Glomerular endothelial cell (primary cell): Measurements from ENCODE around the gene ME2. TPM values are rescaled to one million over a fixed set of nuclear protein-coding genes. Genes with fewer than 3 reads are reported as not detected.
"Not testable (repeated sequence)": the region's sequence is repeated elsewhere in the genome, so short reads cannot be mapped to it uniquely, and the experiment has no call there.

Source experiments
- DNase-seq: peaks from one replicate; pipeline ENCODE4 v3.0.0-alpha.2; 2011; ENCODE audit warnings: low read depth, low spot score; ENCODE audit errors: extremely low read depth
- total RNA-seq: library from RNA; depleted of rRNA; stranded (reverse); fragments of >200 nt; gene quantifications from 2 replicates; pipeline ENCODE4 v1.2.3, GENCODE V29; 2015

Gene ME2
- total RNA-seq, 1 donor from 2014 or later: 41.8 TPM

DNA sequence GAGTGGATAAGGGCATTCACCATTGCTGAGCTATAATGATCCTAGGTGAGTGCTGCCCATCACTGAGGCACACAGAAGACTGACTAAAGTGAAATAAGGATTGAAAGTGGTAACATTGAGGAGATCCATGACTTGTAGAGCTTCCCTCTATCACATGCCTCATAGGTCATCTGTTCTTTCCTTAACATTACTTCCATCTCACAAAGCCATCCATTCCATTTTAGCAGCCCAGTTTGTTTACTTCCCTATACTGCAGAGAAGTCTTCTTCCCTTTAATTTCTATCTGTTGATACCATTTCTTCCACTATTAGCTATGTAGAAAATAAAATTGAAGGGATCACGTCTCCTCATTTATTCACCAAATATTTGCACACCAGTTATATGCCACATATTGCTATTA lies 32.1 kb downstream of the ME2 start:
- DNase-seq: no peak

DNA sequence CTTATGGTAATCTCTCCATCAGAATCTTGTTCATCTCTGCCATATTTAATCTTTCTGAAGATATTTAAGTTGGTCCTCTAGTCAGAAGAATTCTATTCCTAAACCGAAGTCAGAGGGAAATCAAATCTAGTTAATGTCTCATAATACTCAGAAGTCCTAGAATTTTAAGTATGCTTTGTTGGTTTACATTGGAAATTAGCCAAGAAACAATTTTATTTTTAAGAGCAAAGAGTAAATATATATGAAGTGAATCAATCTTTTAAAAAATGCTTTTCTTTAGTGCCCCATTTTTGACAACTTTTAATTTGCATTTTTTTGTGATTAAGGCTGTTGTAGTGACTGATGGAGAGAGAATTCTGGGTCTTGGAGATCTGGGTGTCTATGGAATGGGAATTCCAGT lies 38.1 kb downstream of the ME2 start:
- DNase-seq: no peak

- DNase-seq: no peak
Measured at GRCh38 chr18:50918153-50918552, 39.2 kb downstream of the ME2 start.

DNA sequence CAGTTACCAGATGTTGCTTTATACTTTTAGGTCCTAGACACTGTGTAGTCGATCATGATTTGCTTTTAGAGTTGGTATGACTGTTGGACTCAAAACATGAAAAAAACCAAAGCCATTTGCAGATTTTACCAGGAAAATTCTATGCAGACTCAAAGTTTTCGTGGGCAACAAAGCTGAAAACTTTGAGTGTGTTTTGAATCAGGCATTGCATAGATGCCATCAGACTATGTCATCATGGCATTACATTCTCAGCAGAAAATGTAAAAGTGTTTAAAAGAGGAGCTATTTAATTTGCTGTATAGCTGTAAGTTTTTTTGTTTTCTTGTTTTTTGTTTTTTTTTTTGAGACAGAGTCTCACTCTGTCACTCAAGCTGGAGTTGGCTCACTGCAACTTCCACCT lies 45.5 kb downstream of the ME2 start:
- DNase-seq: no peak

- no peak for DNase-seq
Measured at GRCh38 chr18:50926521-50926920, 47.6 kb downstream of the ME2 start.

GRCh38 chr18:50928551-50928950 lies 49.6 kb downstream of the ME2 start:
- DNase-seq: no peak

- no peak for DNase-seq
Measured at GRCh38 chr18:50933684-50934083, 54.8 kb downstream of the ME2 start.

- DNase-seq: no peak
Measured at GRCh38 chr18:50934545-50935211, 55.8 kb downstream of the ME2 start.

- DNase-seq: no peak
Measured at GRCh38 chr18:50935493-50936191, 56.7 kb downstream of the ME2 start.

- DNase-seq: no peak
Measured at GRCh38 chr18:50937183-50937582, 58.3 kb downstream of the ME2 start.

- no peak for DNase-seq
Measured at GRCh38 chr18:50938912-50939311, 60.0 kb downstream of the ME2 start.

GRCh38 chr18:50944245-50944932 lies 65.5 kb downstream of the ME2 start:
- DNase-seq: no peak

GRCh38 chr18:50945918-50946317 lies 67.0 kb downstream of the ME2 start:
- not testable (repeated sequence) for DNase-seq

GRCh38 chr18:50947899-50948298 lies 69.0 kb downstream of the ME2 start:
- no peak for DNase-seq

DNA sequence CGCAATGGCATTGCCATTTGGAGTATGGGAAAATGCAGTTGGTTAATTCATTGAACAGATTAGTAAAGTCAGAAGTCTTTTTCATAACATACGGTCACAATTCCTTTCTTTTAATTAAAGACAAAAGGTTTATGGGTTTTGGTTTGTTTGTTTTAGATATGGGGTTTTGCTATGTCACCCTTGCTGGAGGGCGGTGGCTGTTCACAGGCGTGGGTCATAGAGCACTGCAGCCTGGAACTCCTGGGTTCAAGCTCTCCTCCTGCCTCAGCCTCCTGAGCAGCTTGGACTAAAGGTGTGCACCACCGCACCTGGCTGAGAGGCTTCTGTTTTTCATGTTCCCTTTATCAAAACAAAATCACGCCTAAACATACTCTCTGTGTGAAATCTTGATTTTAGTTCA lies 70.3 kb downstream of the ME2 start:
- no peak for DNase-seq

DNA sequence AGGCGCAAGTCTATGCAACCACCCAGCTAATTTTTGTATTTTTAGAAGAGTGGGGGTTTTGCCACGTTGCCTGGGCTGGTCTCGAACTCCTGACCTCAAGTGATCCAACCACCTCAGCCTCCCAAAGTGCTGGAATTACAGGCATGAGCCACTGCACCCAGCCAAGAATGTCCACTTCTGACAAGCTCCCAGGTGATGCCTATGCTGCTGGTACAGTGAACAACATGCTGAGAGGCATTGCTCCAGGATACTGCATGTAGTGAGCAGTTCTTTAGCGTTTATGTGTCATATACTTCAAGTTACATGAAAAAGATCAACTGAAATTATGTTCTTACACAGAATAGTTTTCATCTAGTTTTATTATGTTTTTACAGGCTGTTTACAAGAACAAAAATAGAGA lies 71.7 kb downstream of the ME2 start:
- DNase-seq: no peak

- DNase-seq: no peak
Measured at GRCh38 chr18:50953822-50954221, 74.9 kb downstream of the ME2 start.

DNA sequence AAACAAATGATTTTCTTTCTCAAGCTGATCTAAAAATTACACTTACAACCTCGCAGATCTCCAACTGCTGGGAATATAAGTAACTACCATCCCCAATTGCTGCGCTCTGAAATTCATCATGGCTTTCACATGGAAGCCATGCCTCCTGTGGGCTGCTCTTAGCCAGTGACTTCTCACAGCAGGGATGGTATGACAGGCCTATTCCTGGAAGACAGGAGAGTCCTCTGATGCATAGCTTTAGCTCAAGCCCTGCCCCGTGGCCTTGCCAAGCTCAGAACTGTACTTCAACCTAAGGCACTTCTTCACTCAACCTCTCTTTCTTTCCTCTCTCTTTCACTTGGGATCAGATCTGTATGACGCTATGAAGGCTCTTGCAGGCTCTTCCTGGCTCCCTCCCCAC lies 76.3 kb downstream of the ME2 start:
- DNase-seq: no peak

- no peak for DNase-seq
Measured at GRCh38 chr18:50956116-50956515, 77.2 kb downstream of the ME2 start.

DNA sequence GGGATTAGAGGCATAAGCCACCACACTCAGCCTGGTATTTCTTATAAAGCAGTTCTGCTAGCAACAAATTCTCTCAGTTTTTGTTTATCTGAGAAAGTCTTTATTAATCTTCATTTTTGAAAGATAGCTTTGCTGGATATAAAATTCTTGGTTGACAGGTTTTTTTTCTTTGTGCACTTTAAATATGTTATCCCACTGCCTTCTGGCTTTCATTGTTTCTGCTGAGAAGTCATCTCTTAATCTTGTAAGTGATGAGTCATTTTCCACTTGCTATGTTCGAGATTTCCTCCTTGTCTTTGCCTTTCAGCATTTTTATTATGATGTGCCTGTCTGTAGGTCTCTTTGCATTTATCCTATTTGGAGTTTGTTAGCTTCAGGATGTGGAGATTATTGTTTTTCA lies 83.1 kb downstream of the ME2 start:
- DNase-seq: no peak

- no peak for DNase-seq
Measured at GRCh38 chr18:50967714-50968661, 89.1 kb downstream of the ME2 start, which contains the start of gene ELAC1. Gene ELAC1, plus strand, starts transcription at chr18:50968040. Its CDS starts 6,365 bp downstream, at chr18:50974405.
